ENCODE measurements around the gene PODXL2. TPM values are rescaled to one million over a fixed set of nuclear protein-coding genes. Genes with fewer than 3 reads are reported as not detected.

The PODXL2 gene
- polyA plus RNA-seq, 1 donor (not counting 4 experiments of a cell fraction or from before 2014, with no cell fraction given): 1.6 TPM

GRCh38 chr3:127622772-127623576, 6.0 kb upstream of the PODXL2 start:
- no peak overlapping the region for H3K4me3 ChIP-seq (ENCODE audit: control insufficient read depth in 2 of 3, extremely low read depth in 1 of 3, insufficient read depth in 2 of 3, low read depth in 1 of 3, low read length in 3 of 3)
- H4K20me1 ChIP-seq (ENCODE audit: control insufficient read depth, extremely low read depth, insufficient read depth, low read length): no peaks in the 10 kb centered on the region
- no peaks in the 10 kb centered on the region for H3K9me1 ChIP-seq (ENCODE audit: control insufficient read depth, extremely low read depth, insufficient read depth, low read length)
- H3K36me3 ChIP-seq (ENCODE audit: control insufficient read depth in 2 of 2, extremely low read depth in 1 of 2, insufficient read depth in 2 of 2, low read length in 2 of 2): peaks cover 0 to 9% of the 10 kb centered on the region in 2 experiments
- H3K4me1 ChIP-seq (ENCODE audit: control insufficient read depth, extremely low read depth, insufficient read depth, low read length): no peaks in the 10 kb centered on the region
- H3K79me2 ChIP-seq (ENCODE audit: control insufficient read depth, insufficient read depth, low read length): no peaks in the 10 kb centered on the region
- H3K27me3 ChIP-seq (ENCODE audit: control insufficient read depth, extremely low read depth, insufficient read depth, low read length): peaks cover 2% of the 10 kb centered on the region
- no peaks in the 10 kb centered on the region for H3K9me3 ChIP-seq (ENCODE audit: control insufficient read depth, low read depth, low read length)
- TF ChIP-seq EZH2 (IDR thresholded peaks at IDR 0.05; ENCODE audit: low read length): no peak
- no peak for TF ChIP-seq CTCF (optimal IDR thresholded peaks at IDR 0.05 in 1 of 3, IDR thresholded peaks at IDR 0.05 in 1 of 3, conservative IDR thresholded peaks at IDR 0.05 in 1 of 3; ENCODE audit: extremely low read depth in 1 of 3, insufficient read depth in 2 of 3, low read length in 3 of 3)
- DNase-seq (ENCODE audit: low read depth, low spot score): no peak
- no peak for FAIRE-seq
- dilution Hi-C loops (cut with MboI; ENCODE audit: extremely low pct_ligation_motif_present, low sequenced_read_pairs): no loop called here
- no peak overlapping the region for H2AFZ ChIP-seq (ENCODE audit: control insufficient read depth, low read length)
- H3K4me2 ChIP-seq (ENCODE audit: control insufficient read depth, extremely low read depth, insufficient read depth, low read depth, low read length): no peak overlapping the region
- no peak overlapping the region for H3K27ac ChIP-seq (ENCODE audit: control insufficient read depth, insufficient read depth, low read length)
- H3K9ac ChIP-seq (ENCODE audit: control insufficient read depth, extremely low read depth, insufficient read depth, low read length): no peak overlapping the region

GRCh38 chr3:127624063-127624462, 4.9 kb upstream of the PODXL2 start:
- no peaks in the 10 kb centered on the region for H3K9me3 ChIP-seq (ENCODE audit: control insufficient read depth, low read depth, low read length)
- no peak overlapping the region for H2AFZ ChIP-seq (ENCODE audit: control insufficient read depth, low read length)
- H3K27me3 ChIP-seq (ENCODE audit: control insufficient read depth, extremely low read depth, insufficient read depth, low read length): peaks cover 11% of the 10 kb centered on the region
- dilution Hi-C loops (cut with MboI; ENCODE audit: extremely low pct_ligation_motif_present, low sequenced_read_pairs): no loop called here
- TF ChIP-seq EZH2 (IDR thresholded peaks at IDR 0.05; ENCODE audit: low read length): no peak
- TF ChIP-seq CTCF (optimal IDR thresholded peaks at IDR 0.05 in 1 of 3, IDR thresholded peaks at IDR 0.05 in 1 of 3, conservative IDR thresholded peaks at IDR 0.05 in 1 of 3; ENCODE audit: extremely low read depth in 1 of 3, insufficient read depth in 2 of 3, low read length in 3 of 3): no peak
- H3K4me2 ChIP-seq (ENCODE audit: control insufficient read depth, extremely low read depth, insufficient read depth, low read depth, low read length): no peak overlapping the region
- no peak overlapping the region for H3K27ac ChIP-seq (ENCODE audit: control insufficient read depth, insufficient read depth, low read length)
- FAIRE-seq: no peak
- H3K9ac ChIP-seq (ENCODE audit: control insufficient read depth, extremely low read depth, insufficient read depth, low read length): no peak overlapping the region
- no peaks in the 10 kb centered on the region for H3K4me1 ChIP-seq (ENCODE audit: control insufficient read depth, extremely low read depth, insufficient read depth, low read length)
- H4K20me1 ChIP-seq (ENCODE audit: control insufficient read depth, extremely low read depth, insufficient read depth, low read length): no peaks in the 10 kb centered on the region
- H3K4me3 ChIP-seq (ENCODE audit: control insufficient read depth in 2 of 3, extremely low read depth in 1 of 3, insufficient read depth in 2 of 3, low read depth in 1 of 3, low read length in 3 of 3): no peak overlapping the region
- no peaks in the 10 kb centered on the region for H3K9me1 ChIP-seq (ENCODE audit: control insufficient read depth, extremely low read depth, insufficient read depth, low read length)
- H3K36me3 ChIP-seq (ENCODE audit: control insufficient read depth in 2 of 2, extremely low read depth in 1 of 2, insufficient read depth in 2 of 2, low read length in 2 of 2): peaks cover 0 to 9% of the 10 kb centered on the region in 2 experiments
- no peak for DNase-seq (ENCODE audit: low read depth, low spot score)
- H3K79me2 ChIP-seq (ENCODE audit: control insufficient read depth, insufficient read depth, low read length): no peaks in the 10 kb centered on the region

Measured in keratinocyte (primary cell).